GM19438 (cell line): ENCODE results near the gene XBP1.
"Not testable (repeated sequence)": the region's sequence is repeated elsewhere in the genome, so short reads cannot be mapped to it uniquely, and the experiment has no call there.

Experiments
- ATAC-seq: cut with Tn5 transposase; IDR thresholded peaks from one replicate; pipeline ENCODE4 v1.9.1; 2021; ENCODE audit warnings: low read depth; ENCODE audit not compliant: unreplicated experiment

XBP1 gene

GRCh38 chr22:28800308-28801041 lies at the start of gene XBP1:
Gene XBP1, minus strand, starts transcription at chr22:28800569.
- ATAC-seq: peak; percentile 87

GRCh38 chr22:28846994-28847393 lies 46.6 kb upstream of the XBP1 start:
- ATAC-seq: no peak

- ATAC-seq: not testable (repeated sequence)
Observed at GRCh38 chr22:28844277-28844676, 43.9 kb upstream of the XBP1 start.

DNA sequence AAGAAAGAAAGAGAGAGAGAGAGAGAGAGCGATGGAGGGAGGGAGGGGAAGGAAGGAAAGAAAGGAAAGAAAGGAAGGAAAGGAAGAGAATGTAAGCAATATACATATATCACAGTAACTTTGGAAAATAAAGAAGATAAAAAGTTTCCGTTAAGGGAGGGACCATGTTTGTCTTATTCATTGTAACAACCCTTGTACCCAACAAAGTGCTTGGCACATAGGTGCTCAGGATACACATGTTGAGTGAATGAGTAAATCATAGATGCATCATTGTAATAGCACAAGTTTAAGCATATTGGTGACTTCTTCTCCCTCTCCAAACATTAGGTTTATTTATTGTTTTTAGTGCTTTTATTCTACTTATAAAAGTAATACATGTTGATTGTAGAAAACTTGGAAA lies 43.3 kb upstream of the XBP1 start:
- no peak for ATAC-seq

DNA sequence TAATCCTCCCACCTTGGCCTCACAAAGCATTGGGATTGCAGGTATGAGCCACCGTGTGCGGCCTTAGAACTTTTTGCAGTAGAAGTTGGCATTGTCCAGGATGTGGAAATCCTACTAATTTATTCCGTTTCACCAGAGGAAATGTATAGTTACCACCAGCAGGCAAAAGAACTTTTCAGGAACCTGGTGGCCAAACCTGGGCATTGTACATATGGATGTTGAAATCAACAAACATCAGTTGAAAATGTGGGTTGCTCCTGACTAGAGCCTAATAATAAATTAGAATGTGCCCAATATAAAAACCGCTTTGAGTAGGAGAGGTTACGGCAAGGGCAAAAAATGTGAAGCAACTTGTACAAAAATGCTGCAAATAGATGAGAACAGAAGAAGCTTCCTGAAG lies 40.7 kb upstream of the XBP1 start:
- ATAC-seq: no peak

DNA sequence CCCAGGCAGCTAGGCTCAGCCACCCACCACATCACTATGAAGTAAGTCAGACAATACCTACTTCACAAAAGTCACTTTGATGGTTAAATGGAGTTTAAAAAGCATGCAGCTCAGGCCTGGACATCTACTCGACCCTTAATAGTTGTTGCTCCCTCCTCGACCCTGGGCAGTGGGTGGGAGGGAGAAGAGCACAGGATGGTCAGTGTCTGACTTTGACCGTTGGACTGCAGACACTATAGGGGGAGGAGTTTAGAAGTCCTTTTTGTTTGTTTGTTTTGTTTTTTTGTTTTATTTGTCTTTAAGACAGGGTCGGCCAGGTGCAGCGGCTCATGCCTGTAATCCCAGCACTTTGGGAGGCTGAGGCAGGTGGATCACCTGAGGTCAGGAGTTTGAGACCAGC lies 38.6 kb upstream of the XBP1 start:
- ATAC-seq: no peak

DNA sequence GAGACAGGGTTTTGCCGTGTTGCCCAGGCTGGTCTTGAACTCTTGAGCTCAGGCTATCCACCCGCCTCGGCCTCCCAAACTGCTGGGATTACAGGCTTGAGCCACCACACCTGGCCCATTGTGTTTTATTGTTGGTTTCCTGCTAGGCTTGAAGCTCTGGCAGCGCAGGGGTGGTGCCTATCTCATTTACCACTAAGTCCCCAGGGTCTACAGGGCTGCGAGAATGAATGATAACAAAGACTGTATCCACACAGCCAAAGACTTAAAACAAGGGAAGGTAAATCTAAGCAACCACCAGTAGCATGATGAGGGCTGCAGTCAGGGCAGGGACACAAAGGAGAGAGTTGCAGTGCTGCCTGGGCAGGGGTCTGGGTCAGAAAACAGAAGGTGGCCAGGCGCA lies 37.3 kb upstream of the XBP1 start:
- ATAC-seq: no peak

- ATAC-seq: no peak
Observed at GRCh38 chr22:28835630-28836189, 35.3 kb upstream of the XBP1 start.

DNA sequence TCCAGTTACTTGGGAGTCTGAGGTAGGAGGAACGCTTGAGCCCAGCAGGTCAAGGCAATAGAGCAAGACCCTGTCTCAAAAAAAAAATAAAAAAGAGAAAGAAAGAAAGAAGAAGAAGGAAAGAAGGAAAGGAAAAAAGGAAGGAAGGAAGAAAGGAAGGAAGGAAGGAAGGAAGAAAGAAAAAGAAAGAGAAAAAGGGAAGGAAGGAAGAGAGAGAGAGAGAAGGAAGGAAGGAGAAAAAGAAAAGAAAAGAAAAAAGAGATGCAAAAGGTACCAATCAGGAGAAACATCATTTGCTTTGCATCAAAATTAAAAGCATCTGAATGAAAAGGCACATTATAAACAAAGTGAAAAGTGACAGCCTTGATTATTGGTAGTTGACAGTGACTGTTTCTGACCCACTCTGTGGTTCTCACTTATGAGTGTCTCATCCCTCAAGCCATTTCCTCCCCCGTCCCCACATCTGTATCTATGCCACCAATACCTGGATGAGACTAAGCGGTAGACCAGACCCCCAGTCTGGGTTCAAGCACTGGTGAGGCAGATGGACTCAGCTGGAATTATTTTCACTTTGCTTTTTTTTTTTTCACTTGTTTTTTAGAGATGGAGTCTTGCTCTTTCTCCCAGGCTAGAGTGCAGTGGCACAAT lies 33.0 kb upstream of the XBP1 start:
- ATAC-seq: no peak

GRCh38 chr22:28832731-28833130 lies 32.4 kb upstream of the XBP1 start:
- no peak for ATAC-seq

GRCh38 chr22:28831140-28832072 lies 31.0 kb upstream of the XBP1 start:
- no peak for ATAC-seq

DNA sequence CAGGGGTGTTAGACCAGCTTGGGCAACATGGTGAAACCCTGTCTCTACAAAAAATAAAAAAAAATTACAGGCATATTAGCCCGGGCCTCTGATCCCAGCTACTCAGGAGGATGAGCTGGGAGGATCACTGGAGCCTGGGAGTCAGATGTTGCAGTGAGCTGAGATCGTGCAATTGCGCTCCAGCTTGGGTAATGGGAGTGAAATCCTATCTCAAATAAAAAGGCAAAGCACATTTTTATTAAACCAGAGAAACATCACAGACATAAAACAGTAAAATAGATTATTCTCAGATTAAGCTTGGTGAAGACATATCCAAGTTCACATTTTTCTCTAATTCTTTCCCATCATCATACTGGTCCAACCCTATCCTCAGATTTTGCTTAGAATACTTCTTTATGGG lies 30.1 kb upstream of the XBP1 start:
- no peak for ATAC-seq

GRCh38 chr22:28829358-28830181 lies 29.2 kb upstream of the XBP1 start:
- no peak for ATAC-seq

GRCh38 chr22:28826921-28827320 lies 26.6 kb upstream of the XBP1 start:
- no peak for ATAC-seq

- not testable (repeated sequence) for ATAC-seq
Observed at GRCh38 chr22:28826430-28826829, 26.1 kb upstream of the XBP1 start.

DNA sequence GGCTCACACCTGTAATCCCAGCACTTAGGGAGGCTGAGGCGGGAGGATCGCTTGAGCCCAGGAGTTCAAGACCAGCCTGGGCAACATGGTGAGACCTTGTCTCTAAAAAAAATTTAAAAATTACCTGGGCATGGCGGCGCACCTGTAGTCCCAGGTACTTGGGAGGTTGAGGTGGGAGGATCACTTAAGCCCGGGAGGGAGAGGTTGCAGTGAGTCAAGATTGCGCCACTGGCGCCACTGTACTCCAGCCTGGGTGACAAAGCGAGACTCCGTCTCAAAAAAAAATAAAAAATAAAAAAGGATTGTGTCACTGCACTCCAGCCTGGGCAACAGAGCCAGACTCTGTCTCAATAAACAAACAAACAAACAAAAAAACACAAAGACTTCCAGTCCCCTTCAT lies 24.1 kb upstream of the XBP1 start:
- ATAC-seq: not testable (repeated sequence)

GRCh38 chr22:28822930-28823551 lies 22.7 kb upstream of the XBP1 start:
- ATAC-seq: no peak

DNA sequence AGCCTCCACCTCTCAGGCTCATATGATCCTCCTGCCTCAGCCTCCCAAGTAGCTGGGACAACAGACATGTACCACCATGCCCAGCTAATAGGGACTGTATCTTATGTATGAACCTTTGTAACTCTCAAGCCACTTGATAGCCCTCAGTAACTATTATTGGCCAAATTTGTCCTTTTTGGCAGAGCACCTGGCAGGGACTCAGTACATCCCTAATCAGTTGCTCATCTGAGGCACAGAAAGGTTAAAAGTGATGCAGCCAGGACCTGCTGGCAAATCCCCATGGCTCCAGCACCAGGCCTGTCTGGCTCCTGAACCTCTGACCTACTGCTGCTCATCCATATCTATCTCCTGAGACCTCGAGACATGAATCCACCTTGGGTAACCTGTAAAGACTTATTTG lies 21.1 kb upstream of the XBP1 start:
- ATAC-seq: no peak

- ATAC-seq: no peak
Observed at GRCh38 chr22:28820885-28821284, 20.5 kb upstream of the XBP1 start.
